Astrocyte of the cerebellum (primary cell): ENCODE data around the gene CASS4.
"Not testable (repeated sequence)": the region's sequence is repeated elsewhere in the genome, so short reads cannot be mapped to it uniquely, and the experiment has no call there.

Source experiments
- DNase-seq: peaks from one replicate; pipeline ENCODE4 v3.0.0-alpha.2; 2011; ENCODE audit warnings: low read depth
- H3K4me3 ChIP-seq: 2 replicates; pipeline ENCODE4 v1.5.1; 2011; ENCODE audit warnings: mild to moderate bottlenecking, low read depth, low read length, moderate library complexity
- CTCF ChIP-seq: IDR thresholded peaks from 2 replicates; pipeline ENCODE4 v1.5.1; 2012; ENCODE audit warnings: low read length, low read depth, moderate library complexity, mild to moderate bottlenecking; ENCODE audit errors: missing control alignments
- in situ Hi-C: cut with HindIII; loops from 2 replicates; pipeline ENCODE4 v1.10.0; 2017; ENCODE audit warnings: low sequenced_read_pairs

CASS4 gene

GRCh38 chr20:56383334-56383733, 28.7 kb upstream of the CASS4 start:
- TF ChIP-seq CTCF: no peak
- DNase-seq: no peak
- no peak overlapping the region for H3K4me3 ChIP-seq
- in situ Hi-C loops: no loop called here

- TF ChIP-seq CTCF: no peak
- in situ Hi-C loops: no loop called here
- DNase-seq: no peak
- no peak overlapping the region for H3K4me3 ChIP-seq
These were observed 26.9 kb upstream of the CASS4 start for GRCh38 chr20:56385130-56385529.

- DNase-seq: no peak
- TF ChIP-seq CTCF: no peak
- H3K4me3 ChIP-seq: no peak overlapping the region
- in situ Hi-C loops: no loop called here
These were observed 25.8 kb upstream of the CASS4 start for GRCh38 chr20:56386219-56386618.

GRCh38 chr20:56388882-56389281, 23.2 kb upstream of the CASS4 start:
- DNase-seq: no peak
- H3K4me3 ChIP-seq: no peak overlapping the region
- in situ Hi-C loops: no loop called here
- no peak for TF ChIP-seq CTCF

GRCh38 chr20:56389807-56390206, 22.3 kb upstream of the CASS4 start:
- in situ Hi-C loops: no loop called here
- TF ChIP-seq CTCF: no peak
- no peak for DNase-seq
- no peak overlapping the region for H3K4me3 ChIP-seq

GRCh38 chr20:56390396-56390795, 21.7 kb upstream of the CASS4 start:
- DNase-seq, H3K4me3 ChIP-seq, in situ Hi-C loops: not testable (repeated sequence)

- in situ Hi-C loops: no loop called here
- no peak for DNase-seq
- H3K4me3 ChIP-seq: peak overlapping the region; percentile 85
- no peak for TF ChIP-seq CTCF
These were observed 21.0 kb upstream of the CASS4 start for GRCh38 chr20:56391037-56391436.
